ENCODE measurements around the gene GRK5.
A peak's percentile ranks its signal among the peaks of the same experiment; 100 is the strongest.

The GRK5 gene

GRCh38 chr10:119278126-119278709, 70.8 kb downstream of the GRK5 start:
- no peak for DNase-seq

DNA sequence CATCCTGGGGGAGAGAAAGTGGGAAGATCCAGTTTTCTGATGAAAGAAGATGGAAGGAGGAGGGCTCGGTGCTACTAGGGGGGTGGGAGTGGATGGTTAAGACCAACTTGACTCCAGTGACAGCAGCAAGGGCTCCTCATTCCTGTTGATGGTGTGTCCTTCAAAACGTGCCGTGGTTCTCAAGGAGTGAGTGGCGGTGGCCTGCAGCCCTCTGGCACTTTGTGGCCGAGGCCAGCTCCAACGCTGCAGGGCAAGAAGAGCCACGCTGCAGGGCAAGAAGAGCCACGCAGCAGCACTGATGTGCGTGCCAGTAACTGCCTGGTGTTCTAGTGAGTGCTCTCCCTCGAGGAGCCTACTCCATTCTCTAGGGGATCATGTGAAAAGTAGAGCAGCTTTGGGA, 72.1 kb downstream of the GRK5 start:
- DNase-seq: no peak

GRCh38 chr10:119281581-119282071, 74.3 kb downstream of the GRK5 start:
- no peak for DNase-seq

DNA sequence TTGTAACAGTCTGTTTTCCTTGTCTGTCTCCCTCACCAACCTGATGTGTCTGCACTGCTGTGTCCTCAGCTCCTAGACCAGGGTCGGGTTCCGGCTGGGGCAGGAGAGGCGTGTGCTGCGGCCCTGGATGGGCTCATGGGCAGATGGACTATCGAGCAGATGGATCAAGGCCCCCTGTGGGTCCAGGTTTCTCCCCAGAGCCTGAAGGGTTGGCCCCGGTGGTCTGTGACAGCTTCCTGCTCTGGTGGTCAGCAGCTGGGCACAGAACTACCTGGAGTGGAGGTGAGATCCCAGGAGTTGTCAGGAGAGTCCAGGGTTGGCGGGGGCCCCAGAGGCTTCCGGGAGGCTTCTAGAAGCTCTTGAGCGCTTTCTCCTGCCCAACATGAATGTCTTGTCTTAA, 75.1 kb downstream of the GRK5 start:
- DNase-seq: no peak

GRCh38 chr10:119283387-119283786, 76.0 kb downstream of the GRK5 start:
- DNase-seq: no peak

DNA sequence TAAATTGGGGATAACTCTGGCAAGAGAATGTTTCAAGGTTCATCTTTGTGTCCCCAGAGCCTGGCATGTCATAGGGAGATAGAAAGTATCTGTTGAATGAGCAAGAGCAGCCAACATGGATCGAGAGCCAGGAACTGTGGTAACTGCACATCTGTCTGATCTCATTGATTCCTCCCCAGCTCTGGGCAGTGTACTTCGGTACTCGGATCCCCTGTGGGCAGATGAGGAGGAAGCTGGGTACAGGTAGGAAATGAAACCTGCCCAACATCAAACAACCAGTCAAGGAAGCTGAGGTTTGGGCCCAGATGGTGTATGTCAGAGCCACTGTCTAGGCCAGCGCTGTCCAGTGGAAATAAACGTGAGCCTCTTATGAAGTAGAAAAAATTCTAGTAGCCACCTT, 76.4 kb downstream of the GRK5 start:
- peak in 3 of 6 experiments; percentile 12 to 18 (median 13) for DNase-seq

DNA sequence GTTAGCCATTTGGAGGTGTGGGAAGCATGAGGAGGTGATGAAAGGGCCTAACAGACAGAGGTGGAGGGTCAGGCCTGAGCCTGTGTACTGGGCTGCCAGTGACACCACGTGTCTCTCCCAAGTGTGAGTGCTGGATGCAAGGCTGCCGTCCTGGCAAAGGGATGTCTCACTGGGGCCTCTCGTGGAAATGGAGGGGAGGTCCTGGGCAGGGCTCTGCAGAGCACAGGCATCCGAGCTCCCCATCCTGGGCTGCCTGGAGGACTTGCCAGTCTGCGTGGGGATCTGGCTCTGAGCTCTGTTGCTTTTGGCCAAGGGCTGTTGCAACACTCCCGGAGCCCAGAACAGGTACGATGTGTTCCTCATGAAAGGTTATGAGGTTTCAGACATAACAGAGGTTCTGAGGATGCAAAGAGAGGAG, 77.3 kb downstream of the GRK5 start:
- no peak for DNase-seq

- DNase-seq: no peak
Measured at GRCh38 chr10:119285495-119286267, 78.3 kb downstream of the GRK5 start.

- no peak for DNase-seq
Measured at GRCh38 chr10:119286516-119286915, 79.1 kb downstream of the GRK5 start.

DNA sequence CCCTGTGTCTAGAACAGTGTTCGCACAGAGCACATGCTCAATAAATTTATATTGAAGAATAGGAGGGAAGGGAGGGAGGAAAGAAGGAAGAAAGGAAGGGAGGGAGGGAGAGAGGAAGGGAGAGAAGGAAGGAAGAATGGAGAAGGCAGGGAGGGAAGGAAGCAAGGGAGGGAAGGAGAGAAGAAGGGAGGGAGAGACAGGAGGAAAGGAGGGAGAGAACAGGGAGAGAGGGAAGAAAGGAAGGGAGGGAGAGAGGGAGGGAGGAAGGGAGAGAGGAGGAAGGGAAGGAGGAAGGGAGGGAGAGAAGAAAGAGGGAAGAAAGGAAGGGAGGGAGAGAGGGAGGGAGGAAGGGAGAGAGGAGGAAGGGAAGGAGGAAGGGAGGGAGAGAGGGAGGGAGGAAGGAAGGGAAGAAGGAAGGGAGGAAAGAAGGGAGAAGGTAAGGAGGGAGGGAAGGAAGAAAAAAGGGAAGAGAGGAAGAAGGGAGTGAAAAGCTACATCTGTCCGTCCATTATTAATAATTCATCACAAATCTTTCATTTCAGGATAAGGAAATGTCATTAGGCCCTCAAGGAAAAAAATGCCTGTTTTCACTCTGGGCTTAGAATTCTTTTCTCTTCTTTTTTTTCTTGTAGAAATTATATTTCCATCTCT, 79.7 kb downstream of the GRK5 start:
- DNase-seq: no peak

GRCh38 chr10:119288574-119289001, 81.2 kb downstream of the GRK5 start:
- DNase-seq: no peak

DNA sequence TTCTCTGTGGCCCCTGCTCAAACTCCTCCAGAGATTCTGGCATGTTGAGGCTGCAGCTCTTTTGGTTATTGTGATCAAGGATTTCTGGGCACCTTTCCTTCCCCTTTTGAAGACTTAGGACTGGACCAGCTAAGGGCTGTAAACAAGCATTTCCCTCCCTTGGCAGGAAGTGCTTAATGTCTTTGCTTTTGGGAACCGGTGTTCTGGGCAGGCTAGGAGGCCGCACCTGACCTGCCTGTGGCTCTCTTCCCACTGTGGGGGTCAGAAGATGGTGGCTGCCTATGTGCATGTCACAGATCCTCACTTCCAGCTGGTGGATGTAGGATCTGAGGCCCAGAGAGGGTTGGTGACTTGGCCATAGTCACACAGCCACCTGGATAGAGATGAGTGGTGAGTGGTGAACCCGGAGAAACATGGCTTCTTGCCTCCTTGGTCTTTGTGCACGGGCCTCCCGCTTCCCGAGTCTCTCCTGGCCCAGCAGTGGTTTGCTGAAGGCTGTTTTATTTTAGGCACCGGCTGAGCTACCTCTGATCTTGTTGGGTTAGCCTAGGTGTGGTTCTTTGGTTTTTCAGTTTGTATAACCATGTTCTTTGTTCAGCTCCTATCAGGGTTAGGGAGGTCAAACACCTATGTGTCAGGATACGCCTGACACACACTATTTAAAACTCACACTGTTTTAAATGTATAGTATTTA, 82.0 kb downstream of the GRK5 start:
- DNase-seq: no peak

- no peak for DNase-seq
Measured at GRCh38 chr10:119290301-119291048, 83.1 kb downstream of the GRK5 start.

DNA sequence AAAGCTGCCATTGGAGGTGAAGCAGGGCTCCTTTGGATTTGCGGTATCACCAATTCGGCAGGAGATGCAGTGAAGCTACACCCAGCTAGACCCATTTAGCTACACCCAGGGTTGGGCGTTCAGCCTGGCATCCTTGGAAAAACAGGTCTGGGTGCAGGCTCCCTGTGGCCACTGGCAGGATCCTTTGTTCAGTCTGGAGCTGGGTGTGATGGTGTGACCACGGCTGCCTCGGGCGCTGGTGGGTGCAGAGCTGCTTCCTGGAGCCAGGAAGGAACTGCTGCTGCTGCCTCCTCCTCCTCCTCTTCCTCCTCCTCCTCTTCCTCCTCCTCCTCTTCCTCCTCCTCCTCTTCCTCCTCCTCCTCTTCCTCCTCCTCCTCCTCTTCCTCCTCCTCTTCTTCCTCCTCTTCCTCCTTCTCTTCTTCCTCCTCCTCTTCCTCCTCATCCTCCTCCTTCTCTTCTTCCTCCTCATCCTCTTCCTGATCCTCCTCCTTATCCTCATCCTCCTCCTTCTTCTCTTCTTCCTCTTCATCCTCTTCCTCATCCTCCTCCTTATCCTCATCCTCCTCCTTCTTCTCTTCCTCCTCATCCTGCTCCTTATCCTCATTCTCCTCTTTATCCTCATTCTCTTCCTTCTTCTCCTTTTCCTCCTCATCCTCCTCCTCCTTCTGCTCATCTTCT, 84.0 kb downstream of the GRK5 start:
- DNase-seq: no peak

GRCh38 chr10:119292968-119293760, 85.8 kb downstream of the GRK5 start:
- DNase-seq: peak in 3 of 6 experiments; percentile 19 to 44 (median 24)

GRCh38 chr10:119296703-119297102, 89.3 kb downstream of the GRK5 start:
- no peak for DNase-seq

DNA sequence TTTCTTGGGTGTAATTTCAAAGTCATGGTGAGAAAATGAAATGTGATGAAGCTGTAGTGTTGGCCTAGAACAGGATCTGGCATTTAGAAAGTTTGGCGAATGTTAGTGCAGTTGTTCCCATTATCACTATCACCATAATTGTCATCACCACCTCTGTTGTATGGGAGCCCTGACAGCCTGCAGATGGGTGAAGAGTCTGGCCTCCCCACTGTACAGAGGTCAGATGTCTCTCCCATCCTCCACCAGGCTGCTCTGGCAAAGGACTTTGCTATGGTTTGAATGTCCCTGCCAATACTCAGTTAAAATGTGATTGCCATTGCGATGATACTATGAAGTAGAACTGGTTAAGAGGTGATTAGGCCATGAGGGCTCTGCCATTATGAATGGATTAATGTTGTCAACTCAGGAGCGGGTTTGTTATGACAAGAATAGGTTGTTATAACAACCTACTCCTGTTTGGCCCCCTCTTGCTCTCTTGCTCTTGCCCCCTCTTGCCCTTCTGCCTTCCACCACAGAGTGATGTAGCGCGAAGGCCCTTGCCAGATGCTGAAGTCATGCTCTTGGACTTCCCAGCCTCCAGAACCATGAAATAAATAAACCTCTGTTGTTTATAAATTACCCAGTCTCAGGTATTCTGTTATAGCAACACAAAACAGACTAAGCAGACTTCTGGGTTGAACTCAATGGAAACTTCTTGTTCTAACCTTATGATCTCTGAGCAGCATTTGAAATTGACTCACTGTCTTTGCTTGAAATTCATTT, 90.0 kb downstream of the GRK5 start:
- DNase-seq: no peak

DNA sequence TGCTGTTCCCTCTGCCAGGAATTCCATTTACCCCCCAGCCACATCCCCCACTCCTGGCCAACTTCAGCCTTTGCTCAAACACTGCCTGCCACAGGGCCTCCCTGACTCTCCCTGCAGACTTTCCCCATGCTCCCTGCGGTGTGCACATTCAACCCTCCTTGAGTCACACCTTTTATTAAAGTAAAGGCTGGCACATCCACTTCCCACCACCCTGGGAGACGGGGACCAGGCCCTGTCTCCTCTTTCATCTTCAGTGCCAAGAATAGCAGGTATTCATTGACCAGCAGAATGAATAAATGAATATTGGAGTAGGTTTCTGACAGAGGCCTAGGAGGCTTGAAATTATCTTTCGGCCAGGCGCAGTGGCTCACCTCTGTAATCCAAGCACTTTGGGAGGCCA, 91.4 kb downstream of the GRK5 start:
- DNase-seq: no peak

DNA sequence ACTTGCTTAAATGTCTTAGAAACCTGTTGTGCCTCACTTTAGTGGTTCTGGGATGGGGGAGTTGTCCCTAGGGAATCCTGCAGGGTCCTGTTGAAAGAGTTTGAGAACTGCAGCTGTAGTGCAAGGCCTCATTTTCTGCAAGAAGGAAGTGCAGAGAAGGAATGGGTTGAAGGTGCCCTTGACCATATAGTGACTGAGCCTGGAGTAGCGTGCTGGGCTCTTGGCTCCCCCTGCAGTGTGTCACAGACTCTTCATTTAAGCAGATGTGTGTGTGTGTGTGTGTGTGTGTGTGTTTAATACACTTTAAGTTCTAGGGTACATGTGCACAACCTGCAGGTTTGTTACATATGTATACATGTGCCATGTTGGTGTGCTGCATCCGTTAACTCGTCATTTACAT, 92.2 kb downstream of the GRK5 start:
- no peak for DNase-seq

- DNase-seq: peak; percentile 17 to 62 (median 40)
Measured at GRCh38 chr10:119301397-119301796, 94.0 kb downstream of the GRK5 start.
